GM12801 (cell line): ENCODE results near the gene KIF7.

Experiments used
- TF ChIP-seq, protein P1 (sequence below): IDR thresholded peaks from one replicate; pipeline ENCODE4 v1.5.1; 2011; ENCODE audit warnings: control low read depth; ENCODE audit not compliant: insufficient read length; ENCODE audit errors: extremely low read depth

The KIF7 gene

GRCh38 chr15:89630974-89631901 lies 24.0 kb downstream of the KIF7 start:
- TF ChIP-seq, protein P1, sequence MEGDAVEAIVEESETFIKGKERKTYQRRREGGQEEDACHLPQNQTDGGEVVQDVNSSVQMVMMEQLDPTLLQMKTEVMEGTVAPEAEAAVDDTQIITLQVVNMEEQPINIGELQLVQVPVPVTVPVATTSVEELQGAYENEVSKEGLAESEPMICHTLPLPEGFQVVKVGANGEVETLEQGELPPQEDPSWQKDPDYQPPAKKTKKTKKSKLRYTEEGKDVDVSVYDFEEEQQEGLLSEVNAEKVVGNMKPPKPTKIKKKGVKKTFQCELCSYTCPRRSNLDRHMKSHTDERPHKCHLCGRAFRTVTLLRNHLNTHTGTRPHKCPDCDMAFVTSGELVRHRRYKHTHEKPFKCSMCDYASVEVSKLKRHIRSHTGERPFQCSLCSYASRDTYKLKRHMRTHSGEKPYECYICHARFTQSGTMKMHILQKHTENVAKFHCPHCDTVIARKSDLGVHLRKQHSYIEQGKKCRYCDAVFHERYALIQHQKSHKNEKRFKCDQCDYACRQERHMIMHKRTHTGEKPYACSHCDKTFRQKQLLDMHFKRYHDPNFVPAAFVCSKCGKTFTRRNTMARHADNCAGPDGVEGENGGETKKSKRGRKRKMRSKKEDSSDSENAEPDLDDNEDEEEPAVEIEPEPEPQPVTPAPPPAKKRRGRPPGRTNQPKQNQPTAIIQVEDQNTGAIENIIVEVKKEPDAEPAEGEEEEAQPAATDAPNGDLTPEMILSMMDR = no peak

GRCh38 chr15:89630260-89630659 lies 25.0 kb downstream of the KIF7 start:
- TF ChIP-seq, protein P1 = no peak

- TF ChIP-seq, protein P1 = no peak
These were observed 25.4 kb downstream of the KIF7 start for GRCh38 chr15:89629829-89630228.

DNA sequence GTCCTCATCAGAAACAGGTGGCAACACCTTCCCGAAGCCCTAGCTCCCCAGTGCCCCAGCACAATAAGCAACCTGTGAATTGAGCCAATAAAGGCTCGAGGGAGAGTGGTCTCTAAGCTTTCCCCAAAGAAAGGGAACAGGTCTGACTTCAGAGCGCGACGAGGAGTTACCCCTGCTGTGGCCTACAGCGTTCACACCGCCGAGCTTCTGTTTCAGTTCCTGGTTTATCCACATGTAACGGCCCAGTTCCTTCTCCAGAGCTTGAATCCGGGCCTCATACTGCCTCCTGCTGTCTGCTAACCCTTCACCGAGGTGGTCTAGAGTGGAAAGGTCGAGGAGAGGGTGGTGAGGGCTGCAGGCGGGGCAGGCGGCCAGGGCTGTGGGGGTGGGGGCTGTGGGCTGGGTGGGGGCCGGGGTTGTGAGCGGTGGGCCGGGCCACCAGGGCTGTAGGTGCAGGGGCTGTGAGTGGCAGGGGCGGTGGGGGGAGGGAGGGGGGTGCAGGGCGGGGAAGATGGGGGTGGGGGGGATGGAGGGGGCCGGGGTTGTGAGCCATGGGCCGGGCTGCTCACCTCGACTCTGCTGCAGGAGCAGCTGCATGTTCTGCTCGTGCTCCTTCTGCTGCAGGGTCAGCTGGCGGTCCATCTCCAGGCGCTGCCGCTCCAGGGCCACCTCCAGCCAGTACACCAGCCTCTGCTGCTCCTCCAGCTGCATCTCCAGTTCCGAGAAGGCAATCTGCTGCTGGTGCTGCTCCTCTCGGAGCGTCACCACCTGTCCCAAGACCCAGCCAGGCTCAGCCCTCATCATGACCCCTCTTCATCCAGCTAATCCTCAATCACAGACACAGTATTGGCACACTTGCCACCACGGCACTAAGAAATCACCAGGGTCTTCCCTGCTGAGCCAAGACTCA lies 26.2 kb downstream of the KIF7 start:
- TF ChIP-seq, protein P1 = no peak

DNA sequence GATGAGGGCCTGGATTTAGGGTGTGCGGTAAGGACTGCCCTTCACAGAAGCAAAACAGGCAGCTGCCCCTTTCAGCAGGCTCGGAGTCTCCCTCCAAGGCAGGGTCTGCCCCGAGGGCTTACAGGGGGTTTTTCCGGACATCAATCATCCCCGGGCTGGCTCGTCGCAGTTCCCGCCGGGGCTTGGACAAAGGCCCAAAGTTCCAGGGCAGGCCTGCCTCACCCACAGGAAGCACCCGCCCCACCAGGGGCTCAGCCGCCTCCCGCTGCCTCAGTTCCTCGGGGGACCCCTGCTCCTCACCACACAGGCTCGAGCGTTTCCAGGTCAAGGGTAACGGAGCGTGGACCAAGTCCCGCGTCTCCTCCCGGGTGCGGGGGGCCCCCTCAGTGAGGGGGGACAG lies 27.0 kb downstream of the KIF7 start:
- TF ChIP-seq, protein P1 = no peak

GRCh38 chr15:89627256-89627970 lies 27.9 kb downstream of the KIF7 start:
- TF ChIP-seq, protein P1 = no peak
